Mammary epithelial cell (primary cell): Measurements from ENCODE around the gene LYPD6B.

Experiments
- CTCF ChIP-seq, 2 donors: IDR thresholded peaks in 1 of 2; conservative IDR thresholded peaks in 1 of 2; 2 replicates each; pipeline ENCODE4 v1.5.1; 2011 to 2012; ENCODE audit warnings: inconsistent platforms in 2 of 2, low read length in 2 of 2, mild to moderate bottlenecking in 2 of 2, control low read depth in 1 of 2, low read depth in 1 of 2; ENCODE audit not compliant: insufficient read depth in 1 of 2; ENCODE audit errors: extremely low read depth in 1 of 2
- EZH2 ChIP-seq: IDR thresholded peaks from 2 replicates; pipeline ENCODE4 v1.6.1; 2012; ENCODE audit warnings: low read length, inconsistent platforms, borderline replicate concordance

DNA sequence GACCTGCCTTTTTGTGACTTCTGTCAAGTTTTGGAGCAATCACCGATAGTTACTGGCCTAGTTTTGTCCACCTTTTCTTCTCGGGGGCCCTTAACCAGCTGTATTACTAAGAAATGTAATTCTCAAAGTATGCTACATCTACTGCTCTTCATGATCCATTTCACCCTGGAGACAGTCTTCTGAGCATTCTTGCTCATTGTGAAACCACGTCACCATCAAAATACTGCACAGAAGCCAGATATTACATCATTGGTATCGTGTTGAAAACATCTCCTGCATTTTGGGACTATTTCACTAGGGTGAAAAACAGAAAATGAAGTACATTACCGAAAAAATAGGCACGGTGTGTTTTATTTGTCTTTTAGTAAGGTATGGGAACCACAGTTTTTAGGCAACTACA is 11.7 kb downstream of the LYPD6B start:
- TF ChIP-seq CTCF (conservative IDR thresholded peaks at IDR 0.05 in 1 of 2, IDR thresholded peaks at IDR 0.05 in 1 of 2; ENCODE audit: extremely low read depth in 1 of 2, insufficient read depth in 1 of 2, low read depth in 1 of 2, low read length in 2 of 2) = no peak
- TF ChIP-seq EZH2 = no peak
